ENCODE results near the gene EIF1. TPM values are rescaled to one million over a fixed set of nuclear protein-coding genes. Genes with fewer than 3 reads are reported as not detected.
"Not testable (repeated sequence)": the region's sequence is repeated elsewhere in the genome, so short reads cannot be mapped to it uniquely, and the experiment has no call there.

EIF1 gene
- total RNA-seq, 2 donors from 2014 or later = 883 to 1,102 TPM

GRCh38 chr17:41689497-41690299 lies 1.0 kb downstream of the EIF1 start:
- intact Hi-C loops (cut with DNase I) = no loop called here
- no peak for DNase-seq
- no peak for ATAC-seq

GRCh38 chr17:41690497-41690896 lies 1.8 kb downstream of the EIF1 start:
- intact Hi-C loops (cut with DNase I) = no loop called here
- no peak for ATAC-seq
- no peak for DNase-seq

GRCh38 chr17:41691031-41691777 lies 2.5 kb downstream of the EIF1 start:
- ATAC-seq = no peak
- DNase-seq = no peak
- intact Hi-C loops (cut with DNase I) = no loop called here

GRCh38 chr17:41692722-41693521 lies 4.2 kb downstream of the EIF1 start:
- intact Hi-C loops (cut with DNase I) = no loop called here
- ATAC-seq = no peak
- DNase-seq = no peak

- peak in 1 of 2 donors; percentile 7 for ATAC-seq
- DNase-seq = no peak
- intact Hi-C loops (cut with DNase I) = no loop called here
These were observed 6.5 kb downstream of the EIF1 start for GRCh38 chr17:41695134-41695661.

GRCh38 chr17:41695954-41696757 lies 7.5 kb downstream of the EIF1 start:
- ATAC-seq = peak in 1 of 2 donors; percentile 26
- peak; percentile 61 for DNase-seq
- intact Hi-C loops (cut with DNase I) = no loop called here

- DNase-seq (peak; percentile 71), ATAC-seq (peak; percentile 60 to 91)
These were observed 8.7 kb downstream of the EIF1 start for GRCh38 chr17:41697122-41697962.

GRCh38 chr17:41700843-41701242 lies 12.2 kb downstream of the EIF1 start:
- intact Hi-C loops (cut with DNase I); DNase-seq; ATAC-seq: not testable (repeated sequence)

More at GRCh38 chr17:41697122-41697962, 8.7 kb downstream of the EIF1 start:
- intact Hi-C loops (cut with DNase I) = no loop called here

- intact Hi-C loops (cut with DNase I) = no loop called here
- DNase-seq (no peak), ATAC-seq (no peak)
These were observed 14.0 kb downstream of the EIF1 start for GRCh38 chr17:41702712-41703111.

- intact Hi-C loops (cut with DNase I) = no loop called here
- no peak for ATAC-seq
- no peak for DNase-seq
These were observed 16.7 kb downstream of the EIF1 start for GRCh38 chr17:41705271-41705991.

GRCh38 chr17:41707803-41708669 lies 19.4 kb downstream of the EIF1 start:
- intact Hi-C loops (cut with DNase I) = no loop called here
- ATAC-seq = no peak
- DNase-seq = no peak

GRCh38 chr17:41710472-41711090 lies 21.9 kb downstream of the EIF1 start:
- no peak for DNase-seq
- no peak for ATAC-seq
- intact Hi-C loops (cut with DNase I) = no loop called here

GRCh38 chr17:41711669-41712400 lies 23.1 kb downstream of the EIF1 start, which contains the start of gene GAST:
Gene GAST, plus strand, starts transcription at chr17:41712331. Its CDS starts 3,106 bp downstream, at chr17:41715437.
- no peak for DNase-seq
- ATAC-seq = no peak
- intact Hi-C loops (cut with DNase I) = no loop called here

GRCh38 chr17:41717408-41718286 lies 29.0 kb downstream of the EIF1 start:
- intact Hi-C loops (cut with DNase I) = no loop called here
- ATAC-seq (no peak), DNase-seq (no peak)

Data from left cardiac atrium (tissue), 4 donors.